Measurements from ENCODE around the gene DCUN1D2. TPM values are rescaled to one million over a fixed set of nuclear protein-coding genes. Genes with fewer than 3 reads are reported as not detected.
"Not testable (repeated sequence)": the region's sequence is repeated elsewhere in the genome, so short reads cannot be mapped to it uniquely, and the experiment has no call there.

Gene DCUN1D2
- total and polyA plus RNA-seq, 12 donors = 40.9 to 307 (median 219) TPM

GRCh38 chr13:113526466-113527220, 36.1 kb upstream of the DCUN1D2 start:
- Histone ChIP-seq H3K36me3 (peaks cover 0 to 99% (median 46%) of the 10 kb centered on the region in 9 donors), H3K27ac (no peak overlapping the region), H3K4me3 (no peak overlapping the region), H3K27me3 (no peaks in the 10 kb centered on the region), H3K4me1 (peaks cover 0 to 11% (median 4%) of the 10 kb centered on the region in 9 donors), H3K9me3 (no peaks in the 10 kb centered on the region)
- WGBS, 2 donors = 90 to 91% methylated on average over 12 of the region's 12 CpGs
- DNase-seq (no peak), ATAC-seq (peak in 1 of 8 donors; percentile 35)
- TF ChIP-seq CTCF (IDR thresholded peaks at IDR 0.05) = no peak
- intact Hi-C loops (cut with DNase I) = no loop called here

GRCh38 chr13:113522438-113522837, 31.9 kb upstream of the DCUN1D2 start:
- peaks cover 0 to 95% (median 50%) of the 10 kb centered on the region in 9 donors for H3K36me3 ChIP-seq

GRCh38 chr13:113520571-113520970, 30.1 kb upstream of the DCUN1D2 start:
- Histone ChIP-seq H3K9me3 (no peaks in the 10 kb centered on the region), H3K4me1 (no peaks in the 10 kb centered on the region), H3K4me3 (no peak overlapping the region), H3K27ac (no peak overlapping the region), H3K27me3 (no peaks in the 10 kb centered on the region), H3K36me3 (peaks cover 0 to 92% (median 50%) of the 10 kb centered on the region in 9 donors)
- 91 to 97% methylated on average over 16 of the region's 16 CpGs for WGBS, 2 donors
- intact Hi-C loops (cut with DNase I) = no loop called here
- no peak for TF ChIP-seq CTCF (IDR thresholded peaks at IDR 0.05)
- ATAC-seq (peak in 1 of 8 donors; percentile 53), DNase-seq (no peak)

More at GRCh38 chr13:113522438-113522837, 31.9 kb upstream of the DCUN1D2 start:
- H3K27ac ChIP-seq; intact Hi-C loops (cut with DNase I); ATAC-seq; DNase-seq; H3K4me1 ChIP-seq; H3K27me3 ChIP-seq; H3K4me3 ChIP-seq; H3K9me3 ChIP-seq: not testable (repeated sequence)
- 97 to 98% methylated on average over 13 of the region's 13 CpGs for WGBS, 2 donors

GRCh38 chr13:113519556-113519955, 29.0 kb upstream of the DCUN1D2 start:
- DNase-seq (no peak), ATAC-seq (no peak)
- intact Hi-C loops (cut with DNase I) = loop anchor here in 1 of 10 donors (10.0 kb wide), 1 partner anchor 45 kb away; no protein-coding TSS in a partner anchor
- no peaks in the 10 kb centered on the region for H3K9me3 ChIP-seq
- H3K36me3 ChIP-seq = peaks cover 0 to 92% (median 48%) of the 10 kb centered on the region in 9 donors
- no peak overlapping the region for H3K27ac ChIP-seq
- H3K27me3 ChIP-seq = no peaks in the 10 kb centered on the region
- H3K4me1 ChIP-seq = no peaks in the 10 kb centered on the region
- H3K4me3 ChIP-seq = no peak overlapping the region
- no peak for TF ChIP-seq CTCF (IDR thresholded peaks at IDR 0.05)
- WGBS, 2 donors = 95 to 96% methylated on average over 14 of the region's 14 CpGs

Measured in heart right ventricle (tissue), 16 donors.